ENCODE measurements around the gene REG1A. TPM values are rescaled to one million over a fixed set of nuclear protein-coding genes. Genes with fewer than 3 reads are reported as not detected.

The REG1A gene
- total and polyA plus RNA-seq, 2 of the 13 experiments (the other 11 are each of a cell fraction or from before 2014, with no cell fraction given), result not detected

DNA sequence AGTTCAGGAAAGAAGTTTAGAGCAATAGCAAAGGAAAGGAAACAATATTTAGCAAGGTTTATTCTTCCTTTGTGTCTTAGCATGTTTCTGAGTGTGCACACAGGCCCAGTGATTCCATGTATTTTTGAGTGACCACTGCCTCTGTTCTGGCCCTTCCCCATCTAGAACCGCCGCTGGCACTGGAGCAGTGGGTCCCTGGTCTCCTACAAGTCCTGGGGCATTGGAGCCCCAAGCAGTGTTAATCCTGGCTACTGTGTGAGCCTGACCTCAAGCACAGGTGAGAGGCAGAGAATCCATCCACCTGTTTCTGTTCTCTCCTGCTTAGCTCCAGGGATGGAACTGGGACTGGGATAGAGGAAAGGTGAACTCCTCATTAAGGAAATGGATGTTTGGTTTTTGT is 2.4 kb downstream of the REG1A start:
- H3K4me3 ChIP-seq (replicated peaks in 1 of 3; ENCODE audit: insufficient read depth in 1 of 3, low read depth in 2 of 3, low read length in 3 of 3), result no peak overlapping the region
- no peaks in the 10 kb centered on the region for H3K4me1 ChIP-seq (ENCODE audit: insufficient read depth, low read length)
- BruUV-seq (replicated peaks), result no TSS peak
- intact Hi-C loops (cut with micrococcal nuclease; ENCODE audit: unreplicated experiment) (no loop called here), in situ Hi-C loops (cut with HindIII; ENCODE audit: extremely low pct_ligation_motif_present, low pct_unique_long_range_greater_than_20kb) (no loop called here)
- TF ChIP-seq SALL1 (CRISPR knock-in tag; IDR thresholded peaks at IDR 0.05), result no peak
- TF ChIP-seq RXRB (CRISPR knock-in tag; IDR thresholded peaks at IDR 0.05; ENCODE audit: borderline replicate concordance), result no peak
- TF ChIP-seq ZNF569 (CRISPR knock-in tag; IDR thresholded peaks at IDR 0.05; ENCODE audit: borderline replicate concordance), result no peak
- TF ChIP-seq, protein P1, sequence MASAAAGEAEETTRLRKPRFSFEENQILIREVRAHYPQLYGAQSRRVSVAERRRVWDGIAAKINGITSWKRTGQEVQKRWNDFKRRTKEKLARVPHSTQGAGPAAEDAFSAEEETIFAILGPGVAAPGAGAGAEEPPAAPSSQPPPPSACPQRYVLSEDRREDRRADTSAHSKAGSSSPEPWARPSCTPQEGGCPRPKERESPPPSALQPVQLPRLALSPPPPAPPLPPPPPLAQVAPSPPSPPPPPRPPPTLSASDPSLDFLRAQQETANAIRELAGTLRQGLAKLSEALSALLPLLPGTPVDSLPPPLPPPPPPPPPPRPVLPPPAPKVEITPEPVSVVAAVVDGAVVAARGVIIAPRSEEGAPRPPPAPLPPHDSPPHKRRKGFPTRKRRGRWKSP (CRISPR knock-in tag; IDR thresholded peaks at IDR 0.05), result no peak
- TF ChIP-seq MXI1 (IDR thresholded peaks at IDR 0.05; ENCODE audit: borderline replicate concordance, low read depth, low read length), result no peak
- TF ChIP-seq, protein P2, sequence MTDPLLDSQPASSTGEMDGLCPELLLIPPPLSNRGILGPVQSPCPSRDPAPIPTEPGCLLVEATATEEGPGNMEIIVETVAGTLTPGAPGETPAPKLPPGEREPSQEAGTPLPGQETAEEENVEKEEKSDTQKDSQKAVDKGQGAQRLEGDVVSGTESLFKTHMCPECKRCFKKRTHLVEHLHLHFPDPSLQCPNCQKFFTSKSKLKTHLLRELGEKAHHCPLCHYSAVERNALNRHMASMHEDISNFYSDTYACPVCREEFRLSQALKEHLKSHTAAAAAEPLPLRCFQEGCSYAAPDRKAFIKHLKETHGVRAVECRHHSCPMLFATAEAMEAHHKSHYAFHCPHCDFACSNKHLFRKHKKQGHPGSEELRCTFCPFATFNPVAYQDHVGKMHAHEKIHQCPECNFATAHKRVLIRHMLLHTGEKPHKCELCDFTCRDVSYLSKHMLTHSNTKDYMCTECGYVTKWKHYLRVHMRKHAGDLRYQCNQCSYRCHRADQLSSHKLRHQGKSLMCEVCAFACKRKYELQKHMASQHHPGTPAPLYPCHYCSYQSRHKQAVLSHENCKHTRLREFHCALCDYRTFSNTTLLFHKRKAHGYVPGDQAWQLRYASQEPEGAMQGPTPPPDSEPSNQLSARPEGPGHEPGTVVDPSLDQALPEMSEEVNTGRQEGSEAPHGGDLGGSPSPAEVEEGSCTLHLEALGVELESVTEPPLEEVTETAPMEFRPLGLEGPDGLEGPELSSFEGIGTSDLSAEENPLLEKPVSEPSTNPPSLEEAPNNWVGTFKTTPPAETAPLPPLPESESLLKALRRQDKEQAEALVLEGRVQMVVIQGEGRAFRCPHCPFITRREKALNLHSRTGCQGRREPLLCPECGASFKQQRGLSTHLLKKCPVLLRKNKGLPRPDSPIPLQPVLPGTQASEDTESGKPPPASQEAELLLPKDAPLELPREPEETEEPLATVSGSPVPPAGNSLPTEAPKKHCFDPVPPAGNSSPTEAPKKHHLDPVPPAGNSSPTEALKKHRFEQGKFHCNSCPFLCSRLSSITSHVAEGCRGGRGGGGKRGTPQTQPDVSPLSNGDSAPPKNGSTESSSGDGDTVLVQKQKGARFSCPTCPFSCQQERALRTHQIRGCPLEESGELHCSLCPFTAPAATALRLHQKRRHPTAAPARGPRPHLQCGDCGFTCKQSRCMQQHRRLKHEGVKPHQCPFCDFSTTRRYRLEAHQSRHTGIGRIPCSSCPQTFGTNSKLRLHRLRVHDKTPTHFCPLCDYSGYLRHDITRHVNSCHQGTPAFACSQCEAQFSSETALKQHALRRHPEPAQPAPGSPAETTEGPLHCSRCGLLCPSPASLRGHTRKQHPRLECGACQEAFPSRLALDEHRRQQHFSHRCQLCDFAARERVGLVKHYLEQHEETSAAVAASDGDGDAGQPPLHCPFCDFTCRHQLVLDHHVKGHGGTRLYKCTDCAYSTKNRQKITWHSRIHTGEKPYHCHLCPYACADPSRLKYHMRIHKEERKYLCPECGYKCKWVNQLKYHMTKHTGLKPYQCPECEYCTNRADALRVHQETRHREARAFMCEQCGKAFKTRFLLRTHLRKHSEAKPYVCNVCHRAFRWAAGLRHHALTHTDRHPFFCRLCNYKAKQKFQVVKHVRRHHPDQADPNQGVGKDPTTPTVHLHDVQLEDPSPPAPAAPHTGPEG (CRISPR knock-in tag; IDR thresholded peaks at IDR 0.05), result no peak
- TF ChIP-seq, protein P3, sequence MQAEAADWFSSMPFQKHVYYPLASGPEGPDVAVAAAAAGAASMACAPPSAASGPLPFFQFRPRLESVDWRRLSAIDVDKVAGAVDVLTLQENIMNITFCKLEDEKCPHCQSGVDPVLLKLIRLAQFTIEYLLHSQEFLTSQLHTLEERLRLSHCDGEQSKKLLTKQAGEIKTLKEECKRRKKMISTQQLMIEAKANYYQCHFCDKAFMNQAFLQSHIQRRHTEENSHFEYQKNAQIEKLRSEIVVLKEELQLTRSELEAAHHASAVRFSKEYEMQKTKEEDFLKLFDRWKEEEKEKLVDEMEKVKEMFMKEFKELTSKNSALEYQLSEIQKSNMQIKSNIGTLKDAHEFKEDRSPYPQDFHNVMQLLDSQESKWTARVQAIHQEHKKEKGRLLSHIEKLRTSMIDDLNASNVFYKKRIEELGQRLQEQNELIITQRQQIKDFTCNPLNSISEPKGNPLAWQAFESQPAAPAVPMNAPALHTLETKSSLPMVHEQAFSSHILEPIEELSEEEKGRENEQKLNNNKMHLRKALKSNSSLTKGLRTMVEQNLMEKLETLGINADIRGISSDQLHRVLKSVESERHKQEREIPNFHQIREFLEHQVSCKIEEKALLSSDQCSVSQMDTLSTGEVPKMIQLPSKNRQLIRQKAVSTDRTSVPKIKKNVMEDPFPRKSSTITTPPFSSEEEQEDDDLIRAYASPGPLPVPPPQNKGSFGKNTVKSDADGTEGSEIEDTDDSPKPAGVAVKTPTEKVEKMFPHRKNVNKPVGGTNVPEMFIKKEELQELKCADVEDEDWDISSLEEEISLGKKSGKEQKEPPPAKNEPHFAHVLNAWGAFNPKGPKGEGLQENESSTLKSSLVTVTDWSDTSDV (CRISPR knock-in tag; IDR thresholded peaks at IDR 0.05), result no peak
- no peak overlapping the region for H3K4me2 ChIP-seq (ENCODE audit: low read depth, low read length)
- no peaks in the 10 kb centered on the region for H3K36me3 ChIP-seq (replicated peaks in 1 of 2; ENCODE audit: control insufficient read depth in 1 of 2, insufficient read depth in 2 of 2, low read length in 2 of 2)
- no peaks in the 10 kb centered on the region for H4K20me1 ChIP-seq (ENCODE audit: insufficient read depth, low read length)
- no peak overlapping the region for H2AFZ ChIP-seq (ENCODE audit: low read length)
- no peak overlapping the region for H3K27ac ChIP-seq (ENCODE audit: extremely low read length, insufficient read depth, low read length)
- POLR2A ChIA-PET, result no interaction called here
- FAIRE-seq (no peak), DNase-seq (ENCODE audit: low spot score) (no peak), ATAC-seq (no peak)
- no peaks in the 10 kb centered on the region for H3K27me3 ChIP-seq (ENCODE audit: control insufficient read depth in 1 of 2, insufficient read depth in 2 of 2, low read length in 2 of 2)
- whole genome bisulfite sequencing (ENCODE audit: low lambda C conversion rate), result 0% methylated on average over 2 of the region's 2 CpGs
- H3K9me3 ChIP-seq (ENCODE audit: low read length), result no peaks in the 10 kb centered on the region
- no peak overlapping the region for H3K9ac ChIP-seq (ENCODE audit: insufficient read depth, low read depth, low read length)
- CTCF ChIA-PET (ENCODE audit: low intra/inter-chr PET ratio, low total read pairs), result no interaction called here
- no peaks in the 10 kb centered on the region for H3K79me2 ChIP-seq (ENCODE audit: insufficient read depth, low read length)

Measured in HepG2 (cell line).